ENCODE data around the gene RMI1.
A peak's percentile ranks its signal among the peaks of the same experiment; 100 is the strongest.
"Not testable (repeated sequence)": the region's sequence is repeated elsewhere in the genome, so short reads cannot be mapped to it uniquely, and the experiment has no call there.

Gene RMI1

DNA sequence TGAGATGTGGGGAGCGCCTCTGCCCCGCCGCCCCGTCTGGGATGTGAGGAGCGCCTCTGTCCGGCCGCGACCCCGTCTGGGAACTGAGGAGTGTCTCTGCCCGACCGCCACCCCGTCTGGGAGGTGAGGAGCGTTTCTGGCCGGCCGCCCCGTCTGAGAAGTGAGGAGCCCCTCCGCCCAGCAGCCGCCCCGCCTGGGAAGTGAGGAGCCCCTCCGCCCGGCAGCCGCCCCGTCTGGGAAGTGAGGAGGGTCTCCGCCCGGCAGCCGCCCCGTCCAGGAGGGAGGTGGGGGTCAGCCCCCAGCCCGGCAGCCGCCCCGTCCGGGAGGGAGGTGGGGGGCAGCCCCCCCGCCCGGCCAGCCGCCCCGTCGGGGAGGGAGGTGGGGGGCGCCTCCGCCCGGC, 32.5 kb upstream of the RMI1 start:
- not testable (repeated sequence) for H3K4me1 ChIP-seq (ENCODE audit: control insufficient read depth, insufficient read depth, low read length, unreplicated experiment); H3K27me3 ChIP-seq (ENCODE audit: insufficient read depth, low read length); H3K27ac ChIP-seq (ENCODE audit: low read depth, low read length); H3K79me2 ChIP-seq (ENCODE audit: control insufficient read depth, insufficient read depth, low read length, unreplicated experiment); H3K4me3 ChIP-seq (ENCODE audit: low read depth, low read length); H2AFZ ChIP-seq (ENCODE audit: low read length, unreplicated experiment)
- peaks cover 12% of the 10 kb centered on the region for H3K36me3 ChIP-seq (ENCODE audit: insufficient read depth, low read length)

DNA sequence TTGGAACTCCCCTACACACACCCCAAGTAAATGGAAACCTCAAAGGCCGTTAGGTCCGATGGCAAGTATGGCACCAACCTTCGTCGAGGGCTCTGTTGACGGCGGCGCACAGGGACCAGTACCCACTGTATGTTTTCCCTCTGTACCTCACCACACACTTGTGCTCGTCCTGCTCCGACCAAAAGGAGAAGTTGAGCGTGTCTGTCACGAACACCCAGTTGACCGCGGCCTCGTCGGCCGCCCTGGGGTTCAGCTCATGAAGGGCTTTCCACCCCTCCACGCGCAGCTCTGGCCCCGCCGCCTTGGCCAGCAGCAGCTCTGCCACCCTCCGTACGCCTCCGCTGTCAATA, 24.5 kb upstream of the RMI1 start:
- H3K27ac ChIP-seq (ENCODE audit: low read depth, low read length), result peak overlapping the region; percentile 52
- H3K4me3 ChIP-seq (ENCODE audit: low read depth, low read length), result peak overlapping the region; percentile 81
- H3K79me2 ChIP-seq (ENCODE audit: control insufficient read depth, insufficient read depth, low read length, unreplicated experiment), result peaks cover 9% of the 10 kb centered on the region
- peak overlapping the region; percentile 97 for H2AFZ ChIP-seq (ENCODE audit: low read length, unreplicated experiment)
- peaks cover 26% of the 10 kb centered on the region for H3K4me1 ChIP-seq (ENCODE audit: control insufficient read depth, insufficient read depth, low read length, unreplicated experiment)
- peaks cover 6% of the 10 kb centered on the region; the same call in 1 of the 2 replicates for H3K36me3 ChIP-seq (ENCODE audit: insufficient read depth, low read length)
- H3K27me3 ChIP-seq (ENCODE audit: insufficient read depth, low read length), result no peaks in the 10 kb centered on the region

DNA sequence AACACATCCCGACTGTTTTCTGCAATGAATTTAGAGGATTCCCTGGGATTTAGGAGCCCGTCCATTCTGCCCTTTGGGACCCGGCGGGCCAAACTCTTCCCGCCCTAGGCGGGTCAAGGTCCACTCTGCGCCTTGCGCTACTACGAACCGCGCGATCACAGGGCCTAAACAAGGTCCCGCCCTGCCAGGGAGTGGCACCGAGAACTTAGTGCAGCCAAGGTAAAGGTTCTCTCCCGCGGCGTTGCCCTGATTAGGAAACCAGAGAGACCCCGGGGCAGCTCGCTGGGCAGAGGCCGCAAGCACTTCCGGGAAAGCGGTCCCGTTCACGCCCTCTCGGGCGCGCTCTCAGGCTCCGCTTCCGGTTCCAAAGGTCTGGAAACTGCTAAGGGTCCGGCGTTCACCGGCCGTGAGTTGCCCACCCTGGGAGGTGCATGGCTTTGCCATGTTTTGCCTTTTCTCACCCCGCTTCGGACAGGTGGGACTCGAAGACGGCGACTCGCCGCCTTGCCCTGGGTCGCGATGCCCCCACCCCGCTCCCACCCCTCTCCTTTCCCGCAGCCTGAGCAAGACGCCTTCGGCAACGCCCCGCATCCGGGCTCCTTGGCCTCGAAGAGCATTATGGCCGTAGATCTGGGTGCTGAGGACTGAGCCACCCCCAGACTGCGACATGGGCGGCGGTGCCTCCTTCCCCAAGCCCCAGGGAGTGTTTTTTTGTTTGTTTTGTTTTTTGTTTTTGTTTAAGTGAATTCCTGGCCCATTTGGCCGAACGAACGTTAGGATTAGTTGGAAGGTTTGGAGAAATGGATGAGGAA, 24.0 kb upstream of the RMI1 start:
- Histone ChIP-seq H3K79me2 (ENCODE audit: control insufficient read depth, insufficient read depth, low read length, unreplicated experiment) (peaks cover 9% of the 10 kb centered on the region), H3K27ac (ENCODE audit: low read depth, low read length) (peak overlapping the region; percentile 52), H2AFZ (ENCODE audit: low read length, unreplicated experiment) (peak overlapping the region; percentile 97), H3K27me3 (ENCODE audit: insufficient read depth, low read length) (no peaks in the 10 kb centered on the region), H3K4me1 (ENCODE audit: control insufficient read depth, insufficient read depth, low read length, unreplicated experiment) (peaks cover 26% of the 10 kb centered on the region), H3K36me3 (ENCODE audit: insufficient read depth, low read length) (peaks cover 6% of the 10 kb centered on the region; the same call in 1 of the 2 replicates), H3K4me3 (ENCODE audit: low read depth, low read length) (peak overlapping the region; percentile 81)

DNA sequence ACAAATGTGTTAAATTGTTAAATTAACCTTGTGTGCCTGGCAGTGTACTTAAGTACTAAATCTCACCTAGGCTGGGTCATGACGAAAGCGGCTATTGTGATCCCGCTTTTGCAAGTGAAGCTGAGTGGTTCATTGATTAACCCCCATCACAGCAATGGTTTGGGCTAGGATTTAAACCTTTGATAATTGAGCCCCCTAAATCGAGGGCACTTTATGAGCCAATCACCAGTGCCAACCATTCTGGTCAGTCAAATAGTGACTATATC, 23.4 kb upstream of the RMI1 start:
- Histone ChIP-seq H2AFZ (ENCODE audit: low read length, unreplicated experiment) (peak overlapping the region; percentile 97), H3K4me1 (ENCODE audit: control insufficient read depth, insufficient read depth, low read length, unreplicated experiment) (peaks cover 27% of the 10 kb centered on the region), H3K27me3 (ENCODE audit: insufficient read depth, low read length) (no peaks in the 10 kb centered on the region), H3K79me2 (ENCODE audit: control insufficient read depth, insufficient read depth, low read length, unreplicated experiment) (peaks cover 9% of the 10 kb centered on the region), H3K27ac (ENCODE audit: low read depth, low read length) (peak overlapping the region; percentile 52; the same call in 1 of the 2 replicates), H3K4me3 (ENCODE audit: low read depth, low read length) (peak overlapping the region; percentile 81), H3K36me3 (ENCODE audit: insufficient read depth, low read length) (0 out of 2 replicates have a peak, but pooled peaks cover under 1% of the 10 kb centered on the region)

DNA sequence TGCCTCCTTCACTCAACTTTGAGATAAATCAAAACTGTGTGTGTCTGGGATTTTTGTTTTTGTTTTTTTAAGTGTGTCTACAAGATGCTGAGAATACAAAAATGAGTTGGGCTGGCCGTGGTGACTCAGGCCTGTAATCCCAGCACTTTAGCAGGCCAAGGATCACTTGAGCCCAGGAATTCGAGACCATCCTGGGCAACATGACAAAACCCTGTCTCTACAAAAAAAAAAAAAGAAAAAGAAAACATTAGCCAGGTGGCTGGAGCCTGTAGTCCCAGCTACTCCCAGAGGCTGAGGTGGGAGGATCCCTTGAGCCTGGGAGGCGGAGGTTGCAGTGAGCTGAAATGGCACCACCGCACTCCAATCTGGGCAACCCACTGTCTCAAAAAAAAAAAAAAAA, 21.5 kb upstream of the RMI1 start:
- Histone ChIP-seq H3K4me3 (ENCODE audit: low read depth, low read length) (no peak overlapping the region), H3K79me2 (ENCODE audit: control insufficient read depth, insufficient read depth, low read length, unreplicated experiment) (peaks cover 9% of the 10 kb centered on the region), H3K4me1 (ENCODE audit: control insufficient read depth, insufficient read depth, low read length, unreplicated experiment) (peaks cover 31% of the 10 kb centered on the region), H3K36me3 (ENCODE audit: insufficient read depth, low read length) (no peaks in the 10 kb centered on the region), H2AFZ (ENCODE audit: low read length, unreplicated experiment) (no peak overlapping the region), H3K27ac (ENCODE audit: low read depth, low read length) (peak overlapping the region; percentile 6; the same call in 1 of the 2 replicates), H3K27me3 (ENCODE audit: insufficient read depth, low read length) (no peaks in the 10 kb centered on the region)

DNA sequence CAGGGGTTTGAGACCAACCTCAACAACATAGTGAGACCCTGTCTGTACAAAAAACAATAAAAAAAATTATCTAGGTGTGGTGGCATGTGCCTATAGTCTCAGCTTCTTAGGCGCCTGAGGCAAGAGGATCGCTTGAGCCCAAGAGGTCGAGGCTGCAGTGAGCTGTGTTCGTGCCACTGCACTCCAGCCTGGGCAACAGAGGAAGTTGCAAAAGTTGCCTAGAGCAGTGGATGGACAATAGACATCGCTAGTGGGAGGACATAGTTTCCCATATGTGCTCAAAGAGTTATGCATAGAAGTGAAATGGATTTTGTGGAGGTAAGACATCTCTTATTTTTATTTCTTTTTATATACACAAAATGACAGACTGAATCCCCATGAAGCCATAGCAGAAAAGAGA, 19.6 kb upstream of the RMI1 start:
- peaks cover under 1% of the 10 kb centered on the region for H3K79me2 ChIP-seq (ENCODE audit: control insufficient read depth, insufficient read depth, low read length, unreplicated experiment)
- no peaks in the 10 kb centered on the region for H3K36me3 ChIP-seq (ENCODE audit: insufficient read depth, low read length)
- H3K27ac ChIP-seq (ENCODE audit: low read depth, low read length), result no peak overlapping the region
- no peak overlapping the region for H2AFZ ChIP-seq (ENCODE audit: low read length, unreplicated experiment)
- H3K4me3 ChIP-seq (ENCODE audit: low read depth, low read length), result no peak overlapping the region
- no peaks in the 10 kb centered on the region for H3K27me3 ChIP-seq (ENCODE audit: insufficient read depth, low read length)
- peaks cover 26% of the 10 kb centered on the region for H3K4me1 ChIP-seq (ENCODE audit: control insufficient read depth, insufficient read depth, low read length, unreplicated experiment)

DNA sequence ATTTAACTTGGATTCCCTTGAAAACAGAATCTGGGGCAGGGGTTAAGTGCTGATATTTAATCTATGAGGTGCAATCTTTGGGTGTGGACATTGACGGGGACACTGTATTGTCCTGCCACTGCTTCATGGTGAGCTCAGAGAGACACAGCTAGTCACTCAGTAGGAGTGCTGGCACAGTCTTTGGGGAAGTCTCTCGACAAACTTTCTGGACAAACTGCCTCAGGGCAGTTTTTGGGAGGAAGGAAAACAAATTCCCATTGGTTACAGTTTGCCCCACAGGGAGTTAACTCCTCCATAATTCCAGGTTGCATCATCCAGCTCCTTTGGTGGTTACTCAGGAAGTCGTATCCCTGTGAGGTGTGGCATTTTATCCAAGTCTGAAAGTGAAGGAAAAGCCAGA, 18.4 kb upstream of the RMI1 start:
- peaks cover 6% of the 10 kb centered on the region for H3K36me3 ChIP-seq (ENCODE audit: insufficient read depth, low read length)
- no peaks in the 10 kb centered on the region for H3K79me2 ChIP-seq (ENCODE audit: control insufficient read depth, insufficient read depth, low read length, unreplicated experiment)
- H3K4me3 ChIP-seq (ENCODE audit: low read depth, low read length), result no peak overlapping the region
- no peak overlapping the region for H3K27ac ChIP-seq (ENCODE audit: low read depth, low read length)
- peaks cover 23% of the 10 kb centered on the region for H3K4me1 ChIP-seq (ENCODE audit: control insufficient read depth, insufficient read depth, low read length, unreplicated experiment)
- H3K27me3 ChIP-seq (ENCODE audit: insufficient read depth, low read length), result no peaks in the 10 kb centered on the region
- no peak overlapping the region for H2AFZ ChIP-seq (ENCODE audit: low read length, unreplicated experiment)

DNA sequence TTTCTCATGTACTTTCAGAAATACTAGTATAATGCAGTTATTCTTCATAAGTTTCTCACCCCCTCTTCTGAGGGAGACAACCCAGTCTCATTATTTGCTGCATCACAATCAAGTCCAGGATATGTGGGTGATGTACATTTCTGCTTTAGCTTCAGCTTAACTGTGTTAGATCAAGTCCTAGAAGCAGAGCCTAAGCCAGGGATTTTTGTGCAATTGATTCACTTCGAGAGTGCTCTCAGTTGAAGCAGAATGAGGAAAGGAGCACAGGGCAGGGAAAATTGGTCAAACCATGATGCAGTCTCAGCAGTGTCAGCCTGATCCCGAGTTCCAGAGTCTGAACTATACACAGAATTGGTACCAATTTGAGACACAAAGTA, 15.6 kb upstream of the RMI1 start:
- no peaks in the 10 kb centered on the region for H3K27me3 ChIP-seq (ENCODE audit: insufficient read depth, low read length)
- H3K27ac ChIP-seq (ENCODE audit: low read depth, low read length), result peak overlapping the region; percentile 58
- peaks cover 6% of the 10 kb centered on the region for H3K79me2 ChIP-seq (ENCODE audit: control insufficient read depth, insufficient read depth, low read length, unreplicated experiment)

DNA sequence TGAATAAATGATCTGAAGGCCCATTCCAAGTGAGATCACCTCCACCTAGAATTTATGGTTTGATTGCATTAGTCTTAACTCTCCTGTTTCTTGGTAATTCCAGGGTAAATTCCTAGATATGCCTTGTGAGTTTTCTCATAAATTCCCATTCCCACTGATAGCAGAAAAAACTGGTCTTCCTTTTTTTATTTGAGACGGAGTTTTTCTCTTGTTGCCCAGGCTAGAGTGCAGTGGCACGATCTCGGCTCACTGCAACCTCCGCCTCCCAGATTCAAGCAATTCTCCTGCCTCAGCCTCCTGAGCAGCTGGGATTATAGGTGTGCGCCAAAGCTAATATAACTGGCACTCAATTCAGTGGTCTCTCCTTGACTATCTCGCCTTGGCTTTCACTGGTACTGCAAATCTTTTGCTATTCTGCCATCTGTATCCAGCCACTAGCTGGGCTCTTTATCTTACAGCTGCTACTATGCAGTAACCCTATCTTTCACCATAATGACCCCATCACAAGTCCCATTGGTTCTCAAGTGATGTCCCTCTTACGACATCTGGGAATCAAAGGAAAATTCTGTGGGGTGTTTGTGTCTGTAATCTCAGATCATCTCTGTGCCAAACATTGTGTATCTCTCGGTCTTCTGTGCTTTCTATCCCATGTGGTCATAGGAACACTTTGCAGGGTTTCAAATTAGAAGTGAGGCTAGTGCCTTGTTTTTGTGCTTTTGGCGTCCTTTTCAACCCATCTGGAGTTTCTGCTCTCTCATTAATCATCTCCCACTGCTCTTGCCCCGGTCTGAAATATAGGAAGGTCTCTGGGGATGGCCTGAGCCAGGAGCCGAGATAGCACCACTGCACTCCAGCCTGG, 15.0 kb upstream of the RMI1 start:
- H3K79me2 ChIP-seq (ENCODE audit: control insufficient read depth, insufficient read depth, low read length, unreplicated experiment), result peaks cover 9% of the 10 kb centered on the region
- H3K27ac ChIP-seq (ENCODE audit: low read depth, low read length), result peak overlapping the region; percentile 58
- H3K27me3 ChIP-seq (ENCODE audit: insufficient read depth, low read length), result no peaks in the 10 kb centered on the region
- peaks cover 30% of the 10 kb centered on the region for H3K36me3 ChIP-seq (ENCODE audit: insufficient read depth, low read length)
- H2AFZ ChIP-seq (ENCODE audit: low read length, unreplicated experiment), result no peak overlapping the region
- no peak overlapping the region for H3K4me3 ChIP-seq (ENCODE audit: low read depth, low read length)
- H3K4me1 ChIP-seq (ENCODE audit: control insufficient read depth, insufficient read depth, low read length, unreplicated experiment), result peaks cover 14% of the 10 kb centered on the region

More for the DNA sequence above, 15.6 kb upstream of the RMI1 start:
- H3K36me3 ChIP-seq (ENCODE audit: insufficient read depth, low read length), result peaks cover 24% of the 10 kb centered on the region
- no peak overlapping the region for H3K4me3 ChIP-seq (ENCODE audit: low read depth, low read length)
- no peak overlapping the region for H2AFZ ChIP-seq (ENCODE audit: low read length, unreplicated experiment)
- peaks cover 14% of the 10 kb centered on the region for H3K4me1 ChIP-seq (ENCODE audit: control insufficient read depth, insufficient read depth, low read length, unreplicated experiment)

DNA sequence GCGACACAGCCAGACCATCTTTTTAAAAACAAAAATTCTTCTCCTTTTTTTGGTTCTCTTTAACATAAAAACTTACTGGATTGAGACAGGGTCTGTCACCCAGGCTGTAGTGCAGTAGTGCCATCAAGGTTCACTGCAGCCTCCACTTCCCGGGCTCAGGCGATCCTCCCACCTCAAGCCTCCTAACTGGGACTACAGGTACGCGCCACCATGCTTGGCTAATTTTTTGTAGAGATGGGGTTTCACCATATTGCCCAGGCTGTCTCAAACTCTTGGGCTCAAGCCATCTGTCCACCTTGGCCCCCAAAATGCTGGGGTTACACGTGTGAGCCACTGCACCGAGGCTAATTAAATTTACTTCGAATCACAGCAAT, 14.4 kb upstream of the RMI1 start:
- Histone ChIP-seq H3K4me3 (ENCODE audit: low read depth, low read length) (no peak overlapping the region), H3K27me3 (ENCODE audit: insufficient read depth, low read length) (no peaks in the 10 kb centered on the region), H3K27ac (ENCODE audit: low read depth, low read length) (no peak overlapping the region), H2AFZ (ENCODE audit: low read length, unreplicated experiment) (no peak overlapping the region), H3K36me3 (ENCODE audit: insufficient read depth, low read length) (peaks cover 36% of the 10 kb centered on the region), H3K79me2 (ENCODE audit: control insufficient read depth, insufficient read depth, low read length, unreplicated experiment) (peaks cover 15% of the 10 kb centered on the region), H3K4me1 (ENCODE audit: control insufficient read depth, insufficient read depth, low read length, unreplicated experiment) (peaks cover 14% of the 10 kb centered on the region)

DNA sequence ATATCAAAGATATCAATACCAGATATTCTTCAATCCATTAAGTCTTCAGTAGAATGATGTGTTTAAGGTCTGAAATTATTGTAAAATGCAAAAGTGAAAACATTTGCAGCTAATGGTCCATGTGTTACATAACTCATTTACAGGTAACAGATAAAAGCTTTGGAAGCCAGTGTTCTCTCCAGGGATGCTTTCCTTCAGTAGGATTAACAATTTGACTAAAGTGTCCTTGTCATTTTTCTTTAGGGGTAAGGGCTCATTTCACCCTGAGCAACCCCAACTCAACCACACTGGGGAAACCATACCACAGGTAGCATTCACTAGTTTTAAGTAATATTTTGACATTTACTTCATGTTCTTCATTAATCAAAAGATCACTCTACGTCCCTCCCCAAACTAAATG, 13.5 kb upstream of the RMI1 start:
- H3K4me3 ChIP-seq (ENCODE audit: low read depth, low read length), result no peak overlapping the region
- no peak overlapping the region for H2AFZ ChIP-seq (ENCODE audit: low read length, unreplicated experiment)
- H3K27ac ChIP-seq (ENCODE audit: low read depth, low read length), result 0 out of 2 replicates have a peak overlapping the region, but pooled peaks have one; percentile 28
- peaks cover 24% of the 10 kb centered on the region for H3K79me2 ChIP-seq (ENCODE audit: control insufficient read depth, insufficient read depth, low read length, unreplicated experiment)
- no peaks in the 10 kb centered on the region for H3K27me3 ChIP-seq (ENCODE audit: insufficient read depth, low read length)
- H3K4me1 ChIP-seq (ENCODE audit: control insufficient read depth, insufficient read depth, low read length, unreplicated experiment), result peaks cover 15% of the 10 kb centered on the region
- H3K36me3 ChIP-seq (ENCODE audit: insufficient read depth, low read length), result peaks cover 45% of the 10 kb centered on the region
